T-helper 2 cell treated with Interferon-gamma antibody and Interleukin-4, amounts not matched to agents 100 ng/mL and 5 ng/mL, for 36 hours (primary cell): Measurements from ENCODE around the gene FAM177B. TPM values are rescaled to one million over a fixed set of nuclear protein-coding genes. Genes with fewer than 3 reads are reported as not detected.

ENCODE experiments used
- intact Hi-C: fragments of 100-400 bp; cut with micrococcal nuclease; formaldehyde crosslinking; loops from one replicate; pipeline ENCODE4 v1.15.1; 2023
- total RNA-seq: library from RNA; stranded (reverse); gene quantifications from 2 replicates; pipeline ENCODE4 v1.2.3, GENCODE V29; 2022

FAM177B gene
- total RNA-seq, 1 donor from 2014 or later: not detected

DNA sequence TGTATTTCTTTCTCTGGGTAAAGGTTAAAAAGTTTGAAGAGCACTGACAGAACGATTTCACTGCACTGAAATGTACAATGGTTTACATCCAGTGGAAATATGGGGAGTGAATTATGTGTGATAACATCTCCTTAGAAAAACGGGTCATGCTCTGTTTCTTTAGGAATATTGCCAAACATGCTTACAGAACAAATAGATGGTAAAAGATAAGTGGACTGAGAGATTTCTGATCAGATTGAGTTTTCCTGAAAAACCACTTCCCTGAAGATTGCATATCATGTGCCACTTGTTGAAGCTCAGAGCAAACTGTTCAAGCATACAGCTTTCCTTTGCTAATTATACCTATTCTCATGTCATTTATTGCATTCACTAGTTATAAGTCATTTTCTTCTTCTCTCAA is 47.9 kb downstream of the FAM177B start:
- intact Hi-C loops: no loop called here

DNA sequence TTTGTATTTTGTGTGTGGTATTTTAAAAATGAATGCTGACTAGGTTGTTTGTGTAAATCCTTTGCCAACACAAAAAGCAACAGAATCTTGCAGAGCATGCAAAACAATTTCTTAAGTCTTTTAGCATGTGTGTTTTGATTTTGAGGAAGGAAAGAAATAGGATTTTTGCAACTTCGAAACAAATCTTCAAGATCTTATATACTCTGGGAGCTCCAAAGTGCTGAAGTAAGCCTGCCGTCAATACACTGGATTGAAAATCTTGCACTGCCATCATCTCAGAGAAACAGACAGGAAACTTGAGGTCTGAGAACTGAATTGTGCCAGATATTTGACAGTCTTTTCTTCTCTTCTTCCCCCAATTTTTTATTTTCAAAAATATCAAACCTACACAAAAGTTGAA is 48.5 kb downstream of the FAM177B start:
- intact Hi-C loops: no loop called here

DNA sequence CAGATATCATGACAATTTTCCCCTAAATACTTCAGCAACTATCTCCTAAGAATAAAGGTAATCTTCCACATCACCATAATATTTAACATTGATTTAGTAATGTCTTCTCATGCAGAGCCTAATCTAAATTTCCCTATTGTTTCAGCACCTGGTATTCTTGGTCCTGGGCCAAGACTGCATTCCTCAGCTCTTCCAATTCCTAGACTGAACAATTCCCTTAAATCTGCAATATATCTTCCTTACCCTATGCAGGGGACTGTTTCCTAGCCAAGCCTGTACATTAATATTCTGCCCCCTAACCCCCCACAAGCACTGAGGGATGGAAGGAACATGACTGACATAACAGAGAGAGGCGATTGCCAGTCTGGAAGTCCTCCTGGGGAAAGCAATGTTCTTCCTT is 49.1 kb downstream of the FAM177B start:
- intact Hi-C loops: no loop called here

DNA sequence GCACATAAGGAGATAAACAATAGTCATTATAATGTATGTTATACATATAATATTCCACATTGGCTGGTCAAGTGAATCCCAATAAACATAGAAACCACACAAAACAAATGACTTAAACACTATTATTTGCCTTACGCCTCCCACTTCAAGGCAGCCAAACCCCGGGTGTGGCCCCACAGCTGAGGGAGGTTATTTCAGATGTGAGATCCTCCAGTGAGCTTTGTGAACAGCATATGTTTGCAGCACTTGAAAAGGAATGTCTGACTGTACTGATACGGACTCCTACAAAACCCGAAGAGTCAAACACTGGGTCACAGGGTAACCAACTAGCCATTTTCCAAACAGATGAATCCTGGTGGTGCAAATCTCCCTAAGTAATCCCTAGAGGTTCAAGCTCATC is 50.7 kb downstream of the FAM177B start:
- intact Hi-C loops: no loop called here

DNA sequence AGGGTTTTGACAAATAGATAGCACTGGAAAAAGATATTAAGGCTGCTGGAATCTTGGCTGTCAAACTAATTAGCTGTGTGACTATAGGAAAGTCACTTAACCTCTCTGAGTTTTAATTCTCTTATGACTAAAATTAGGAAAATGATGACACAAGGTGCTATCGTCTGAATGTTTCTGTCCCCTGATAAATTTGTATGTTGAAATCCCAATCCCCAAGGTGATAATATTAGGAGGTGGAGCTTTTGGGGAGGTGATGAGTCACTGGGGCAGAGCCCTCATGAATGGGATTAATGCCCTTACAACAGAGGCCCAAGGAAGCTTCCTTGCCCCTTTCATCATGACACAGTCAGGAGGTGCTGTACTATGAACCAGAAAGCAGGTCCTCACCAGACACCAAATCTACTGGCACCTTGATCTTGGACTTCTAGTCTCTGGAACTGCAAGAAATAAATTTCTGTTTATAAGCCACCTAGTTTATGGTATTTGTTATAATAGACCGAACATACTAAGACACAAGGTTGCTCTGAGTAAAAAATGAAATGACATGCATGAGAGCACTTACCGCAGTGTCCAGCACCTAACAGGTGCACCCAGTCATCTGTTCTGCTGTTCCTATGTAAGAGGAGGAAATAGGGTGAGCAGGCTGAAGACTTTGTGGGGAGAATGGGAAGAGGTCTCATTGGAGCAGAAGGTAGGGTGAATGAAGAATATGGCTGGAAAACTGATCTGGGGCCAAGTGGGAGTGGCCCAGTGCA is 51.6 kb downstream of the FAM177B start:
- intact Hi-C loops: no loop called here

DNA sequence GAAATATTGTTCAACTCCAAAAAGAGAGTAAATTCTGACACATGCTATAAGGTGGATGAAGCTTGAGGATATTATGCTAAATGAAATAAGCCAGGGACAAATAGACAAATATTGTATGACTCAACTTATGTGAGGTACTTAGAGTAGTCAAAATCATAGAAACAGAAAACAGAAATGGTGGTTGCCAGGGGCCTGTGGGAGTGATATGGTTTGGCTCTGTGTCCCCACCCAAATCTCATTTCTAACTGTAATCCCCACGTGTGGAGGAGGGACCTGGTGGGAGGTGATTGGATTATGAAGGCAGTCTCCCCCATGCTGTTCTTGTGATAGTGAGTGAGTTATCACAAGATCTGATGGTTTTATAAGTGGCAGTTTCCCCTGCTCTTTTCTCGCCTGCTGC is 53.1 kb downstream of the FAM177B start:
- intact Hi-C loops: no loop called here

DNA sequence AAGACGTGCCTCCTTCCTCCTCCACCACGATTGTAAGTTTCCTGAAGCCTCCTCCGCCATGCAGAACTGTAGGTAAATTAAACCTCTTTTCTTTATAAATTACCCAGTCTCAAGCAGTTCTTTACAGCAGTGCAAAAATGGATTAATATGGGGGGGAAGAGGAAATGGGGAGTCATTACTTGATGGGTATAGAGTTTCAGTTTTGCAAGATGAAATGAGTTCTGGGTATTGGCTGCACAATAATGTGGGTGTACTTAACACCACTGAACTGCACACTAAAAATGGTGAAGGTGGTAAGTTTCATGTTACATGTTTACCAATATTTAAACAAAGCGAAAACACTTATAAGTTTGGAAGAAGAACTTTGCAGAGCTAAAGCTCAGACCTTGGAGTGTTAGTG is 53.5 kb downstream of the FAM177B start:
- intact Hi-C loops: no loop called here

DNA sequence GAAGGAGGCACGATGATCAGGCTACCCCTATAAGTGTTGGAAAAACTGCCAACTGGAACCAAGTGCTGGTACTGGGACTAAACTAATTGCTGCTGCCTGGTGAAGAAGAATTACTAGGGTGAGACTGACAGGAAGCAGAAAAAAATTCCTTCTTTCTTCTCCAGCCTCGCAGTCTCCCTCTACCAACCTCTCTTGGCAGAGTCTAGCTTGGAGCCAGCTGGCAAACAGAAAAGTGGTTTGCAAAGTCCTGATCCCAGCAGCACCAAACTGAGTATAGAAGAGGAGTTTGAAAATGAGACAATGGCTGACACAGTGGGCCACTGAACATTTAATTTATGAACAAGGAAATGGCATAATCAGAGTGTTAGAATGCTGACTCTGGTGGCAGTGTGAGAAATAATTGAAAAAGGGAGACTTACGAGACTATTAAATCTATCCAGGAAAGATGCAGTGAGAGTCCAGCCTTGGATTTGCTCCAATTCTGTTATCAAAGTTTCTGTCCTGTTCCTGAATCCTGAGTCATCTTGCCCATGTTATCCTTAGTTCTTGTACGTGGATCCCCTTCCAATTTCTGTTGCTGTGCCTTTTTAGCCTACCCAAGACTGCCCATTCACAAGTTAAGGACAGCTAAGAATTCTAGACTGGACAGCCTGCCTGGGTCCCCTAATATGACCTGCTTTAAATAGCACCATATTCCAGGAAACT is 54.2 kb downstream of the FAM177B start:
- intact Hi-C loops: no loop called here

DNA sequence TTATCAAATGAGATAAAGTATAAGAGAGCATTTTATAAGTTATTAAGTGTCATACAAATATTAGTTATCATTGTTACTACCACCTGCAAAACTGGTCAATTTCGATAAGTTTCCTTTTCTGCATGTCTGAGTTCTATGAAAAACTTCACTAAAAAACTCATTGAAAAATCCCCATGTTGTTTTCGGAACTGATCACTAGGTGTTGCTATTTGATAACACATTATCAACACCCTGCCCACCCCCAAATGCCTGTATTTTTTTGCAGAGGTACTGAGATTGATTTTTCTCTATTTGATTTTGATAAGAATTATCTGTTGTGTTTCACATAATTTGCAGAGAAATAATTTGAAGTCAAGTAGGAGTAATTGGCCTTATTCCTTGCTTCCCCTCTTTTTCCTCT is 55.7 kb downstream of the FAM177B start:
- intact Hi-C loops: loop anchor here (1.0 kb wide), 2 partner anchors 289 to 331 kb away; no protein-coding TSS in a partner anchor

DNA sequence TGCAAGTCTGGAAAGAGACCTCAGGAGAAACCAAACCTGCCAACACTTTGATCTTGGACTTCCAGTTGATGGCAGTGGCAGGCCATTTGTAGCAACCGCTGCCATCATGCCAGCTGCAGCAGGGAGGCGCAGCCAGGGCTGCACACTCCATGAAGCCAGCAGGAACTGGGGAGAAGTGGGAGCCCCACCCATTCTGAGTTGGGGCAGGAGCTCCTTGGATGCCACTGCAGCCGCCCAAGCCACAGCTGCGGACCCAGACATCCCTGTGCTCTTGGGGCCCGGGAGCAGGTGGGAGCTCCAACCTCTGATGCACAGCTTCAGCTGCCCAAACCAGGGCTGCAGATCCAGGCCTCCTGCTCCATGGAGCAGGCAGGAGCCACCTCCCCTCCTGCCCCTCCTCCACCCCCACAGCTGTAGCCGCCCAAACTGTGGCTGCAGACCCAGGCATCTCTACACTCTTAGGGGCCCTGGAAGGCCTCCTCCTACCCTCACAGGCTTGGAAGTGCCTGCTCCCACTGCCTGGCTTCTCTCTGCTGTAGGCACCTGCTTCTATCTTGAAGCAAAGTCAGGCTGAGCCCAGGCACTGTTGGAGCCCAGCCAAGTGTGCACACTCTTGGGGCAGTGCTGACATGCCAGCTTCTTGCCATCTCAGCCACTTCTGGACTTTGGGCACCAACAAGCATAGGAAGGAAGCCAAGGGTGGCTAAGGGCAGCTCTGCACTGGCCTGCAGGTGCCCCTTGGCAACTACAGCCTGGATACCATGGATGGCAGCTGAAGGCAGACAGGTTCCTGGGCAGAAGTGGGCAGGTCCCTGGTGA is 57.9 kb downstream of the FAM177B start:
- intact Hi-C loops: no loop called here

DNA sequence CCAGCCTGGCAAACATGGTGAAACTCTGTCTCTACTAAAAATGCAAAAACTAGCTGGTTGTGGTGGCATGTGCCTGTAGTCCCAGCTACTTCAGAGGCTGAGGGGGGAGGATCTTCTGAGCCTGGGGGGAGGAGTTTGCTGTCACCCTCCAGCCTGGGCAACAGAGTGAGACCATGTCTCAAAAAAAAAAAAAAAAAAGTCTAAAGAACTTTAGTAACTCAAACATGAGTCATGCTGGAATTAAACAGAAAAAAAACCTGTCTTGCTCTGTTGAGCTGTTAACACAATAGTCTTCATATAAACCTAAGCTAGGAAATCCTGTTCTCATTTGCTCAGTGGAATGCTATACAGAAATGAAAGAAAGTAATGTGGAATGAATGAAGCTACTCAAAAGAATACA is 61.1 kb downstream of the FAM177B start:
- intact Hi-C loops: no loop called here

DNA sequence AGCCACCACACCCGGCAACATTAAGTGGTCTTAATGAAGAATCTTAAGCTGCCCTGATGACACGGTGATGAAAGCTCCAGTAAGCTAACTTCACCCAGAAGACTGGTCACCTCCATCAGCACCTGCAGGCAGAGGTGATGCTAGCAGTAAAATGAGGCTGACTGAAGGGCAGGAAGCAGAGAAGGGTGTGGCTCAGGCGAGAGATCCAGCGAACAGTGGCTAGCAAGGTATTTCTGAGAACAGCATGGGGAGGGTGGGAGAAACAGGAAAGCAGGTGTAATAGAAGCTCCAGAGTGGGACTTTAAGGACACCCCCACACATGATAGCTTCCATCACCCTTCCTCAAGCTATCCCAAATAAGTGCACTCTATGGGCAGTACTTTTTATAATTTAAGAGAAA is 62.0 kb downstream of the FAM177B start:
- intact Hi-C loops: no loop called here

Other genes starting within 250 kb of the FAM177B start
- gene HHIPL2, start 189.1 kb upstream of the FAM177B start, total RNA-seq: 0.11 TPM in 1 of 2 replicates, not detected in the other
- gene TAF1A, start 147.3 kb upstream of the FAM177B start, total RNA-seq: 10.6 and 10.8 TPM in 2 replicates
- 51.6 and 52.6 TPM in 2 replicates for gene MIA3, start 119.1 kb upstream of the FAM177B start, total RNA-seq
- gene AIDA, start 24.7 kb upstream of the FAM177B start, total RNA-seq: 66.1 and 66.7 TPM in 2 replicates
- 50.6 and 52.7 TPM in 2 replicates for gene BROX, start 24.6 kb upstream of the FAM177B start, total RNA-seq
- 1.2 and 1.8 TPM in 2 replicates for gene DISP1, start 77.8 kb downstream of the FAM177B start, total RNA-seq